Hippocampal formation (tissue), 2 donors: ENCODE data around the gene EPB41L2.

Source experiments
- DNase-seq, 2 donors: peaks; one replicate each; lab custom pipeline; 2025; lab: John Stamatoyannopoulos, UW

EPB41L2 gene

GRCh38 chr6:130865793-130866192 lies 197.3 kb downstream of the EPB41L2 start:
- no peak for DNase-seq

- no peak for DNase-seq
These were observed 198.7 kb downstream of the EPB41L2 start for GRCh38 chr6:130864344-130864743.

DNA sequence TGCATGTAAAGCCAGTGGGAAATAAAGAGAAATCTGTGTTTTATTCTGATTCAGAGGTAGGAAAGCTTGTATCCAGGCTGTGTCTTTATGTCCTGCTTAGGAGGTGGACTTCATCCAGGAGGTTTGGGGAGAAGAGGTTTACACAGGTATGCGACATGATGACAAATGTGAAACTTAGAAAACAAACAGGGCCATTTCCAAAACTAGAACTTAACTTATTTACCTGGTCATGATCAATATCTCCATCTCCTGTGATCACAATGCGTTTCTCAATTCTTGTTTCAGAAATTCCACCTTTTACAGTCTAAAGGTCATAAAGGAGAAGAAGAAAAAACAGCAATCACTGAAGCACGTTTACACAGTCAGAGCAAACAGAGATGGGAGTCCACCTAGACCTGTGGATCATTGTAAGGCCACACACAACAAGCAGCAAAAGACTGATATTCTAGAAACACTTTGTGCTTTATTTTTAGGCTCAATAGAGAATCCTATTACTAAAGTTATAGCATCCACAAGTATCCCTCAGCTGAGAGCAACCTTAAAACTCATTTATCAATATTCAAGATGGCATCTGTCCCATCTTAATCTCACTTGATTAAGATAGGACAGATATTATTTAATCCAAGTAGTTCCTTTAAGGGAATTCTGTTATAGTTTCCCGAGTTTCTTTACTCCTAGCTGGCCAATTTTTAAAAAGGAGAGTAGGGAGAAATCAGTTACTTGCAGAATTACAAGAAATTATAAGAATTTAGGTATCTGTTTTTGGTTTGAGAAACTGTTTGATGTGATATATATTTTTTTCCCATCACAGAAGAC lies 199.4 kb downstream of the EPB41L2 start:
- no peak for DNase-seq

- DNase-seq, result no peak
These were observed 200.7 kb downstream of the EPB41L2 start for GRCh38 chr6:130862370-130862769.

DNA sequence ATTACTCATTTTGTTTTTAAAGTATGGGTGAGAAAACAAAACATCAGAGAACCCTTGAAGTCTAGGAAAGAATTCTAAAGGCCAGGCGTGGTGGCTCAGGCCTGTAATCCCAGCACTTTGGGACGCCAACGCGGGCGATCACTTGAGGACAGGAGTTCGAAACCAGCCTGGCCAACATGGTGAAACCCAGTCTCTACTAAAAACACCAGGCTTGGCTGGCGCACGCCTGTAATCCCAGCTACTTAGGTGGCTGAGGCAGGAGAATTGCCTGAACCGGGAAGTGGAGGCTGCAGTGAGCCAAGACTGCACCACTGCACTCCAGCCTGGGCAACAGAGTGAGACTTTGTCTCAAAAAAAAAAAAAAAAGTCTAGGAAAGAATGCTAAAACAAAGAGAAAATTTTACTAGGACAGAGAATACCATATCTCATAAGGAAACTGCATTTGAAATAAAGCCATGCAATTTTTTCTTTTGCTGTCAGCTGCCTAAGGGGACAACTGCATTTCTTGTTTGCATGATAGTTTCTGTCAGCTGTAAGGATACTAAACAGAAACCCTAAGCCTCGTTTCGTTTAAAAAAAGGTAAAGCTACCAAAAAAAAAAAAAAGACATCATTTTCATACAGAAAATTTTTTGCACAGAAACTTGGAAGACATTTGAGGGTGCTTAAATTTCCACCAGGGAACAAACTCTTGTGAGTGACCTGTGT lies 203.7 kb downstream of the EPB41L2 start:
- DNase-seq, result no peak

DNA sequence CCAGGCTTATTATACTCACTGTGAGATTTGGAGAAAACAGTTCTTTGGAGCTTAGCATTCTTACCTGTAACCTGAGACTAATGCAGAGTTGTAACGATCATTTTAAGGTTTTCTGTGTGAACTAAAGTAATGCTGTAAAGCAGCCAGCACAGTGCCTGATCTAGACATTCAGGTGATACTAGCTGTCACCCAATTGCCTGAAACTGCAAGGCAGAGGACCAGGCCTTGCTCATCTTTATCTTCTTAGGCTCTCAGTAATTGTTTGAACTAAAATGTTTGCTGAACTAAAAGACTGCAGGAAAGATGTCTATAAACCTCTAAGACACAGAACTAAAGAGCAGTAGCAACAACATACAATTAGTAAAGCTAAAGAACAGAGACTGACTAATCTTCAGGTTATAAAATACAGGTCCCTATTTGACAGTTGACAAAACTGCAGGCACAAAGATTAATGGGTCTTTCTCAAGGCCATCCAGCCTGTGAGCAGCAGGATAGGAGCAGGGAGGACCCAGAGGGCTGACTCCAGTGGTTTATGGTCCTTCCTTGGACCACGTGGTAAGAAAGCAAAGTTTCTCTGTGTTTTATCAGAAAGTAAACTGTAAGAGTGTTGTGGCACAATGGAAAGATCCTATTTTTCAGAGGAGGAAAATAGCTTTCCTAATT lies 204.4 kb downstream of the EPB41L2 start:
- DNase-seq, result no peak

GRCh38 chr6:130858054-130858453 lies 205.0 kb downstream of the EPB41L2 start:
- DNase-seq, result no peak

- DNase-seq, result no peak
These were observed 209.4 kb downstream of the EPB41L2 start for GRCh38 chr6:130853555-130854183.

GRCh38 chr6:130852844-130853554 lies 210.0 kb downstream of the EPB41L2 start:
- no peak for DNase-seq

DNA sequence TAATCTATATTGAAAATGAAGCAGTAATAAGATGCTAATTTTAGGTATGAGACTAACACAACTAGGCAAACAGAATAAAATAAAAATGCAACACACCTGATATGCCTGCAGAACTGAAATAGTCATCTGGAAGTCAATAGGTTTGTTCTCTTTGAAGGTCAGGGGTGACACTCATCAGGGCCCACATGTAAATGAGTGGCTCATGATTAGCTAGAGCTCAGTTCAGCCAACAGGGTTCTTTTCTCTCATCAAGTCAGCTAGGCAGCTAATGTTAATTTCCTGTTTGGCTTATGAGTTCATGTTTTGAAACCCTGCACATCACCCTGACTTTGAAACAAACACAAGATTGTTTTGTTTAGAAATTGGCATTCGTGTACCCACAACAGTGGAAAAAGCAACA lies 212.0 kb downstream of the EPB41L2 start:
- no peak for DNase-seq

- DNase-seq, result peak in 1 of 2 donors; percentile 7
These were observed 213.5 kb downstream of the EPB41L2 start for GRCh38 chr6:130849594-130849993.

- no peak for DNase-seq
These were observed 214.1 kb downstream of the EPB41L2 start for GRCh38 chr6:130848945-130849344.

- no peak for DNase-seq
These were observed 215.8 kb downstream of the EPB41L2 start for GRCh38 chr6:130847001-130847910.

DNA sequence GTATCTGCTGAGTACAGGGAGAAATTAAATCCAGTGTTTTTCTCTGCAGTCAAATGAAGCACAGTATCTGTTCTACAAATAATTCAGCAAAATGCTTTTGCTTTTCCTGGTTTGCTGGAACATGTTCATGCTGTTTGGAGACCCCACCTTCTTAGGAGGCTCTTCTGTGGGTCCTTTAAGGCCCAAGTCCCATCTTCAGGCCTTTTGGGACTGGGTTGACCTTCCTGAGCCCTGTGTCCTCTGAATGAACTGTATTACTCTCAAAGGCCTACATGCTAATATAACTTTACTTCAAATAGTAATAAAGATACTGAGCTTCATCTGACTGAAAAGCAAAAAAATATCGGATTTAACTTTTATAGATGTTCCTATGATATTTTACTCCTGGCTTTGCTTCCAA lies 216.5 kb downstream of the EPB41L2 start:
- no peak for DNase-seq

GRCh38 chr6:130843575-130844320 lies 219.3 kb downstream of the EPB41L2 start:
- no peak for DNase-seq

GRCh38 chr6:130841128-130841728 lies 221.8 kb downstream of the EPB41L2 start:
- DNase-seq, result no peak

GRCh38 chr6:130840050-130840449 lies 223.0 kb downstream of the EPB41L2 start:
- DNase-seq, result no peak

GRCh38 chr6:130839379-130839778 lies 223.7 kb downstream of the EPB41L2 start:
- no peak for DNase-seq

DNA sequence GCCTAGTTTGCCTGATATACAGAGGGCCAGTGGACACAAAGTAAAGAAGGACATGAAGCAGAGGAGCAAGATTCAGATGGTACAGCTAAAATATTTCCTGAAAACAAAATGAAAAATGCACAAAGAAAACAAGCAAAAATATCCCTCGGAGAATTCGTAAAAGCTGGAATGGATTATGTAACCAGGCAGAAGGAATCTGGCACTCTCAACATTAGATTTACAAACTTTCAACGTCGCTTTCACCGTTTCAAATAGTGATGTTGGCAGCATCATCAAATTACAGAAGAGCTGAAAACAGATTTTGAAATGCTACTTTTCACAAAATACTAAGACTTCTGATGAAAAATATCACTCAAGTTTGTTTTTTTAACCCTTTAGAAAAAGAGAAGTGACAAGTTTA lies 224.1 kb downstream of the EPB41L2 start:
- DNase-seq, result no peak
